ENCODE data around the gene ANKRD22.

ANKRD22 gene

GRCh38 chr10:88835096-88835909 lies 16.3 kb downstream of the ANKRD22 start:
- DNase-seq: peak; percentile 83

- no peak for DNase-seq
These were observed 17.9 kb downstream of the ANKRD22 start for GRCh38 chr10:88833723-88834122.

GRCh38 chr10:88833156-88833555 lies 18.5 kb downstream of the ANKRD22 start:
- no peak for DNase-seq

- no peak for DNase-seq
These were observed 19.3 kb downstream of the ANKRD22 start for GRCh38 chr10:88832376-88832775.

GRCh38 chr10:88831709-88832108 lies 19.9 kb downstream of the ANKRD22 start:
- peak; percentile 25 for DNase-seq

GRCh38 chr10:88830643-88831268 lies 20.9 kb downstream of the ANKRD22 start:
- DNase-seq: no peak

DNA sequence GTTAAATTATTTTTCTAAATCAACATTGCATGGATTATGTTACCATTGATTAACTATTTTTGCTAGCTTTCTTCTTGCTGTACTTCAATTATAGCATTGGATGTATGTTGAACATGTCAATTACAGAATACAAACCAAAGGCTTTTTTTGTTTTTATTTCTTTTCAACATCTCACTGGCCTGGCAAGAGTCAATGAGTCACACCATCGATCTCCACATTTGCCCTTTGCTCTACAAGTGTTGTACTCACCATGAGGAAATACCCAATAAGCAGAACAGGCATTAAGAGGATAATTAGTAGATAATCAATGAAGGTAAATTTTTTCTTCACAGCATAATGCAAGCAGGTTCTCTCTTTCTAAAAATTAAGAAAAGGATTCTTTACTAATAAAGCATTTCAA lies 23.3 kb downstream of the ANKRD22 start:
- no peak for DNase-seq

DNA sequence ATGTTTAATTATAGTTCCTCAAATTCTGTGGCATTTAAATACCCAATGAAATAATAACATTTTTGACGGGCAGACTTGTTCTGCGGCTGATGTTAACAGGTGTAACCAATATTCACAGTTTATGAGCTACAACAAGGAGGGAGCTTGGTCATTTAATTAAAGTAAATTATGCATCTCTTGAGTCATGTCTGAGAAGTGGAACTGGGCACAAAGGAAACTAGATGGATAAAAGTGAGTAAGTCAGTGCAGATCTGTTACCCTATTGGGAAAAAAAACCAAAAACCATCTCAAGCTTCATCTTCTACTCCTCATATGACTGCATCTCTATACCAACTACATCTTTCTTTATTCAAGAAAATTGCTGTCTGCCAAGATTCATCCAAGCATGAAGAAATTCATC lies 24.0 kb downstream of the ANKRD22 start:
- no peak for DNase-seq

- DNase-seq: no peak
These were observed 25.3 kb downstream of the ANKRD22 start for GRCh38 chr10:88826388-88826787.

- no peak for DNase-seq
These were observed 30.8 kb downstream of the ANKRD22 start for GRCh38 chr10:88820748-88821401.

- DNase-seq: no peak
These were observed 32.4 kb downstream of the ANKRD22 start for GRCh38 chr10:88819290-88819689.

DNA sequence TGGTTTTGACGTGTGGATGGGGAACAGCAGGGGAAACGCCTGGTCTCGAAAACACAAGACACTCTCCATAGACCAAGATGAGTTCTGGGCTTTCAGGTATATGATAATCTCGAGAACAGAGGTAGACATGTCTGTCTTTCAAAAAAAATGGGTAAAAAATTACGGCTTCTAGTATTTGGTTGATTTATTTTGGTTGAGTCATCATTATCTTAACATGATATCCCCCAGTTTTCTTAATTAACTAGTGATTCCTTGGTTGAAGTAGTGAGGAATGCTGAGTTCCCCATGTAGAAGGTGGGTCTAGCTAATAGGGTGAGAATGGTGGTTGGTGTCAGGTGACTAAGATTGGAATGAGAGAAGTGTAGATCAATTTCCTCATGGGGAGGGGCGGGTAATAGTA lies 38.4 kb downstream of the ANKRD22 start:
- DNase-seq: no peak

GRCh38 chr10:88810196-88810961 lies 41.3 kb downstream of the ANKRD22 start:
- DNase-seq: no peak

DNA sequence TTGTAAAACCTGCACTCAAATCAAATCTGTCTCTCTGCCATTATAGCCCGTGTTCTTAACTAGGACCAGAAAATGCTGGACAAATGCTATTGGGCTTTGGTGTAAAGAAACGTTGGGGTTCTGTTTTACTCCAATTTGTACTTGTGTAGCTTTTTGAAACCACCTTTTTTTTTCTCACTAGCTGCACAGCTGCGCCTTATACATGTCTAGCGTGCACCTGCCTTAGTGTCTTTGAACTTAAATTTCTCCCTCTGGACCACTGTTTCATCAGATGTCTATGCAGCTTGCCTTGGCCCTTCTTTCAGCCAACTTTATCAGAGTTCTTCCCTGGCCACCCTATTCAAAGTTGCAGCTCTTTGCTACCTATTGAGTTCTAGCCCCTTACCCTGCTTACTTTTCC lies 42.0 kb downstream of the ANKRD22 start:
- DNase-seq: no peak

- DNase-seq: no peak
These were observed 45.7 kb downstream of the ANKRD22 start for GRCh38 chr10:88805924-88806323.

DNA sequence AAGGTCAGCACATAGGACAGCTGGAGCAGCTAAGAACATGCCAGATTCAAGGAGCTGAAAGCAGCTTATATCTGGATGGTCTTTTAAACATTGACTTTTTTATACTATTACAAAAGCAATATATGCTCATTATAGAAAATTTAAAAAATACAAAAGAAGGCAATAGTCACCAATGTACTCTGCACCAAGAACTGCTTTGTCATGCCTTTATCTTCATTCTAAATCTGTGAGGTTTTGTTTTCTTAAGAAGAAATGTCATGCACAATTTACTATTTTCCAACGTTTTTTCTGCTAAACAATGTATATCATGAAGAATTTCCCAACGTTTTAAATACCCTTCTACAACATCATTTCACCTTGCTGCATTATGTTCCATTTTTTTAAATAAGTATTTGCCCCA lies 46.3 kb downstream of the ANKRD22 start:
- no peak for DNase-seq

DNA sequence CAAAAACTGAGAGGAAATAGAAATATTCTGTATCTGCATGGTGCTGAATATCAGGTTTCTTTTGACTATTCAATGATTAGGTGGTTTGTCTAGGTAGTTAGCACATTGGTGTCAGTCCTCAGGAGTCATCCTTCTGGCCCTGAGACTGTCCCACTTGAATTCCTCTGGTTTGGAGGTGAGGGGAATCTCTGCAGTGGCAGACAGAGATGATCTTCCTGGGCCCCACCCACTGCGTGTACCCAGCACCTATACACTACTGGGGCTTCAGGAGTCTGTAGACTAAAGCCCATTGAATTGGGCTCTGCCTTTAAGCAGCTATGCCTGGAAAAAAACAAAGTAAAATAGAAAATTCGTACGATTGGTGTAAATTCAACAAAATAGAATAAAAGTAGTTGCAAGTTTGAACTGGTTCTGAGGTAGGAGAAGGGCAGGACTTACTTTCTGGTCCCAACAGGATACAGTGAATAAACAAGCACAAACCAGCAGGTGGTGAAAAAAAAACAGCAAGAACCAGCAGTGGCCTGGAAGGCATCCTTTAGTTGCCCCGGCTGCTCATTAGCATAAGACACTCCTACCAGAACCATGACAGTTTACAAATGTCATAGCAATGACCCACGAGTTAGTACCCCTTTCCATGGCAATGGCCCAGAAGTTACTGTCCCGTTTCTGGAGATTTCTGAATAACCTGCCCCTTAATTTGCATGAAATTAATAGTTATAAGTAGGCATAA lies 47.4 kb downstream of the ANKRD22 start:
- no peak for DNase-seq

- DNase-seq: no peak
These were observed 48.0 kb downstream of the ANKRD22 start for GRCh38 chr10:88803641-88804040.

DNA sequence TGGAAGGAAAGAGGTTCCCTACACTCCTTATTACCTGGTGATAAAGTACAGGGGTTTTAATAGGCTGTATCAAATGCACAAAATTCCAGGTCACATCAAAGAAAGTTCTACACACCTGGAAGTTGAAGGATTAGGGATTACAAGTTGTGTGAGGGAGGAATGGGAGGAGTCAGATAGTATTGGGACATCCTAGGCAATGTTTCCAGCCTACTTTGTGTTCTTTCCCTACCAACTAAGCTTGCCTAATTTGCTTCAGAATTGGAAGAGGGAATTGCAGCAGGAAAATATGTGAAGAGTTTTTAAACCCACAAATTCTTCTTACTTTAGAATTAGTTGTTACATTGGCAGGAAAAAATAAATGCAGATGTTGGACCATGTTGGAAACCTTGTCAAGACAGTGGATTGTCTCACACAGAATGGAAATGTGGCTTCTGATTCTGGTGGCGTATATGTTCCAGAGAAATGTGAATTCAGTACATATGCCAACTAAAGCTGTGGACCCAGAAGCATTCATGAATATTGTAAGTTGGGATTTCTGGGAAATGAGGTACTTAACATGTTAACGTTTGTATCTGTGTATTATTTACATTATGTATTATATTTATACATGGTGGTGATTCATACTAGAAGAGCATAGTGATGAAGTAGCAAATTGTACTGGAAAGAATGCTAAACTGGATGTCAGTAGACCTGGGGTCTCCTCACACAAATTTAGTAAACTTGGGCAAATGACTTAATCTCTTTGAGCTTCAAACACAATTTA lies 48.9 kb downstream of the ANKRD22 start, which contains the start of gene LIPM:
LIPM (plus strand) TSS at position 208 of the 763 bp plus-strand sequence; CDS start at position 375, 167 bp downstream.
- DNase-seq: no peak

DNA sequence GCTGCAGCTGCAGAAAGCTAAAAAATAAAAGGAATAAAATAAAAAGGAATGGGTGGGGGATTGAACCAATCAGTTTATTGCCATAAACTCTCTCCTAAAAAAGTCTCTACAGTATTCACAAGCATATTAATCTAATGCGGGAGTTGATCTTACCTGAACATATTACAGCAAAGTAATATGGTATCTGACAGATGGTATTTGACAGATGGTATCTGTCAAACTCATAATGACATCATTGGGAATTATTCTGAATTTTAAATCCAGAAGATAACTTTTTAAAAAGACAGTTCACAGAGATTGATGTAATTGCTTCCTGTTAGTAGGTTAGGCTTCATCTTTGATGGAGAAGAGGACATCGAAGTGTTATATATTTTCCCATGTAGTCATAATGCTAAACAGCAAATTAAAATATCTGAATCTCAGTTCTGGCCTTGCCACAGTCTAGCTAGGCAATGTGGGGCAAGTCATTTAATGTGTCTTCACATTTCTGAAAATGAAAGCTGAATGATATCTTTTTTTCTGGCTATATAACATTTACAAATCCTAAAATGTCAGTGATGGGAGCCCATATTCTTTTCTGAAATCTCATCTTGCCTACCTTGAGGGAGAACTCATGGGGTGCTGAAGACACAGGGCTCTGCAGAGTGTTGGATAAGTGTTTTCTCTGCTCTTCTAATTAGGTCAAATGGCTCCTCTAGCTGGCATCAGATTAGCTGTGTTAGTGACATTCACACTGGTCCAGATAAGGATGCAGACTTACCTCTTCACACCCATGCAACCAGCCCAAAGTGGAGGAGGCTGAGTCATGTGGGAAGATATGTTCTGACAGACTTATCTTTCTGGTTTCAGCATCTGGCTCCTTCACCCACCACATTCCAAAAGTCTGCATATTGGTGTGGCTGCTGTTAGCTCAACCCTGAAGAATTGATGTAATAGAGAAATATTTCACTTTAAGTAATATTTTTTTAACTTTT lies 51.2 kb downstream of the ANKRD22 start:
- DNase-seq: no peak

Data from activated T-cell treated with anti-CD3 and anti-CD28 coated beads, Interleukin-2, amount 50 U/mL, for 1 hour (primary cell).